ENCODE data around the gene NAA38. TPM values are rescaled to one million over a fixed set of nuclear protein-coding genes. Genes with fewer than 3 reads are reported as not detected.

The NAA38 gene
- polyA plus RNA-seq, 1 donor = 50.7 TPM

DNA sequence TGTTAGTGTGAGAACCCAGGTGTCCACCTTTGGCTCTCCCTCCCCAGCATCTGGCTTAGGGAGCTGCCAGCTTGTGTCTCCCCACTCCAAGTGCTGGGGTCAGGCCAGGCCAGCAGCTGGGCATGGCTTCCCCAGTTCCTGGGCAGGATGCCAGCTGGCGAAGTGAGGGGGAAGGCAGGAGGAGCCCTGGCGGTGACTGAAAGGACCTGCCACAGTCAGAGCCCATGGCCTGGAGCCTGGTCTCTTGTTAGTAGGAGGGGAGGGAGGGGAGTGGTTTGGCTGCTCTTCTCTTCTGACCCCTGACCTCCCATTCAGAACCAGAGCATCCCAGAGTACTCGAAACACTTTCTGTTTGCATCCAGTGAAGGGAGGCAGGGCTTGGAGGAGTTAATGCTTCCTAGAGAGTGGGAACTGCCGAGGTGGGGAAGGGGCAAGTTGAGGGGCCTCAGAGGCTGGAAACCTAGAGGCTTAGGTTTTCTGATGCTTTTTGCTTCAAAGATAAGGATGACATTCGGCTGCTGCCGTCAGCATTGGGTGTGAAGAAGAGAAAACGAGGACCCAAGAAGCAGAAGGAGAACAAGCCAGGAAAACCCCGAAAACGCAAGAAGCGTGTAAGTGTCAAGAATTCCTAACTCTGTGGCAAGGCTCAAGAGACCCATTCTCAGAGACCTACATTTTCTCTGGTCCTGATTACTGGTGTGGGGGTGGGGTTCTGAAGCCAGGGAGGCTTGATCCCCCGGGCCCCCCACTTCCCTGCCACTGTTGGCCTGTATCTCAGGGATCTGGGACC is 32.0 kb upstream of the NAA38 start:
- Histone ChIP-seq H3K4me3 (ENCODE audit: low read length) (no peak overlapping the region), H3K27me3 (ENCODE audit: control insufficient read depth, insufficient read depth, low read length) (no peaks in the 10 kb centered on the region), H3K36me3 (ENCODE audit: control insufficient read depth, insufficient read depth, low read length) (peaks cover 35% of the 10 kb centered on the region), H3K27ac (ENCODE audit: low read length) (peak overlapping the region; percentile 87), H3K9me3 (ENCODE audit: control insufficient read depth, low read depth, low read length) (no peaks in the 10 kb centered on the region), H3K4me1 (ENCODE audit: control insufficient read depth, insufficient read depth, low read length) (peaks cover 40% of the 10 kb centered on the region)
- no CpG with 5 or more reads among the region's 11 CpGs for WGBS (ENCODE audit: insufficient coverage, low lambda C conversion rate)
- peak; percentile 76 to 79 for DNase-seq

DNA sequence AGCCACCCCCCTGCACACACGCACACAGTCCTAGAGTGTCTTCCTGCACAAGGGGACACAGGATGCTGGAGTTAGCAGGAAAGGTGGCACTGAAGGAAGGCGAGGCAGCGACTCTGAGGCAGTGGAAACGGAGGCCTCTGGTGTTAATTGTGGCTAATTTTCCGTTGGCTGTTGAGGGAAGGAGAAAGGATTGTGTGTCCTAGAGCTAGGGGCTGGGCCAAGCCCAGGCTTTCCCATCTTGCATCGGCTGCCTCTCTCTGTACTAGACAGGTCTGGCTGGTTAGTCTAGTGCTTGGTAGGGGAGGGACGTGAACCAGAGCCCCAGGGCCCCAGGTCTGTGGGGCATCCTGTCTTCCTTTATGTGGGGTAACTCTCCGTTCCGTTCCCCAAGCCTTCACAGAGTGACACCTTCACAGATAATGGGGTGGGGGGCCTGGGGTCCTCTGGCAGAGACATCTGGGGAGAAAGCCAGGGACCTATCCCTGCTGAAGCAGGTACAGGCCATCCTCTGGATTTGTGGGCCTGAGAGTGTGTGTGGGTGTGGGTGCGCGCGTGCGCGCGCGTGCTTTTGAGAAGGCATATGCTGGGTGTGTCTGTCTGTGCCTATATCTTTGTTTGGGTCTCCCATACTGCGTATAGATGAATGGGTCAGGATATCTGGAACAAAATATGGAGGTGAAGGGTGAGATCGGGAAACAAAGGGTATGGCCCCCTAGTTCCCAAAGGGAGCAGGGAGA is 31.0 kb upstream of the NAA38 start, which contains the start of gene CHD3:
CHD3 (plus strand) TSS at position 606 of the 737 bp plus-strand sequence. CDS start 212 bp downstream, outside the sequence.
- Histone ChIP-seq H3K4me1 (ENCODE audit: control insufficient read depth, insufficient read depth, low read length) (peaks cover 46% of the 10 kb centered on the region), H3K4me3 (ENCODE audit: low read length) (peak within 1 kb of the TSS; percentile 79), H3K27ac (ENCODE audit: low read length) (peak within 1 kb of the TSS; percentile 87), H3K27me3 (ENCODE audit: control insufficient read depth, insufficient read depth, low read length) (no peaks in the 10 kb centered on the region), H3K36me3 (ENCODE audit: control insufficient read depth, insufficient read depth, low read length) (peaks cover 25% of the 10 kb centered on the region), H3K9me3 (ENCODE audit: control insufficient read depth, low read depth, low read length) (no peaks in the 10 kb centered on the region)
- 18% methylated on average over 3 of the region's 18 CpGs for WGBS (ENCODE audit: insufficient coverage, low lambda C conversion rate)
- DNase-seq = no peak

DNA sequence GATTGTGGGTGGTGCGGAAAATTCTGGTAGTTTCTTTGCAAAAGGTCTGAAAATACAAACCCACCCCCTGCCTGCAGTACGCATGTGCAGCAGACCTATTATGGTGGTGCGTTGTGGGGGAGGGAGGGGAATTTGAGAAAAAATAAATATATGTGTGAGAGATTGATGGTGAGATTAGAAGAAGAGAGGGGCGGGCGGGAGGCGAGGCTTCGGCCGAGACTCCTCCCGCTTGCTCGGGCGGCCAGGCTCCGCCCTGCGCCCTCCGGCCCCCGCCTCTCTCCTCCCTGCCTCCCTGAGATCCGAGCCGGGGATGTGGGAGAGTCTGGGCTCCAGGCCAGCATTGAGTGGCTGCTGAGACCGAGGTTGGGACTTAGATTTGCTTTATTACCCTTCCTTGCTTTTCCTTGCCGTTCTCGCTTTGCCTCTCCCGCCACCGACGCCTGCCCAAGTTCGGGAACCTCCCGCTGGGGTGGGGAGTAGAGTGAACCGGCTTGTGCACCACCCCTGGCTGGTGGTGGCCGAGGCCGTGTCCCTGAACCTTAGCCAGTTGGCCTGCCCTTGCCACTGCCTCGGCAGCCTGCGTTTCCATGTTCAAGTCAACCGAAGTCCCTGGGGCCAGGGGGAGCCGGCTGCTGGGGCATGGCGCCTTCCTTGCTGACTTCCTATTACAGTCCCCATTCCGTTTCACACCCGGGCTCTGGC is 30.3 kb upstream of the NAA38 start:
- no peaks in the 10 kb centered on the region for H3K9me3 ChIP-seq (ENCODE audit: control insufficient read depth, low read depth, low read length)
- H3K36me3 ChIP-seq (ENCODE audit: control insufficient read depth, insufficient read depth, low read length) = peaks cover 20% of the 10 kb centered on the region
- peak overlapping the region; percentile 87 for H3K27ac ChIP-seq (ENCODE audit: low read length)
- H3K4me1 ChIP-seq (ENCODE audit: control insufficient read depth, insufficient read depth, low read length) = peaks cover 48% of the 10 kb centered on the region
- no peaks in the 10 kb centered on the region for H3K27me3 ChIP-seq (ENCODE audit: control insufficient read depth, insufficient read depth, low read length)
- peak; percentile 90 to 94 for DNase-seq
- no CpG with 5 or more reads among the region's 35 CpGs for WGBS (ENCODE audit: insufficient coverage, low lambda C conversion rate)
- peak overlapping the region; percentile 79 for H3K4me3 ChIP-seq (ENCODE audit: low read length)

DNA sequence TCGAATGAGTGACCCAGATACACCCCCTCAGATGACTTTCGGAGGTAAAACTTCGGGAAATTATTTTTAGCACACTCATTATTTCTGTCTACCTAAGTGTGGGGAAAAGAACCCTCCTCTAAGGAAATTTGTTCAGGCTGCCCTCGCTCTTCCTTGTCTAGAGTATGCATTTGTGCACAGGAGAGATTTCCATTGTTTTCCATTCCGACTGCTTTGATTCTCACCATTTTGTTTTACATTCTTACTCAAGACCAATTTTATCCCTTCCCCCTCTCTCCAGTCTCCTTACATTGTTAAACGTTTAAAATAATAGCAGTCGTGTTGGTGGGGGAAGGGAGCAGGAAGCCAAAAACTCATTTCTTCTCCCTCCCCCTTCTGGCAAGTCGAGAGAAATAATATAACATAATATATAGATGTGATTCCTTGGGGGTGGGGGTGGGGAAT is 29.7 kb upstream of the NAA38 start:
- no peak for DNase-seq
- Histone ChIP-seq H3K27ac (ENCODE audit: low read length) (peak overlapping the region; percentile 87), H3K4me1 (ENCODE audit: control insufficient read depth, insufficient read depth, low read length) (peaks cover 53% of the 10 kb centered on the region), H3K4me3 (ENCODE audit: low read length) (peak overlapping the region; percentile 79), H3K36me3 (ENCODE audit: control insufficient read depth, insufficient read depth, low read length) (peaks cover 19% of the 10 kb centered on the region), H3K27me3 (ENCODE audit: control insufficient read depth, insufficient read depth, low read length) (no peaks in the 10 kb centered on the region), H3K9me3 (ENCODE audit: control insufficient read depth, low read depth, low read length) (no peaks in the 10 kb centered on the region)
- WGBS (ENCODE audit: insufficient coverage, low lambda C conversion rate) = 0% methylated on average over 5 of the region's 8 CpGs

DNA sequence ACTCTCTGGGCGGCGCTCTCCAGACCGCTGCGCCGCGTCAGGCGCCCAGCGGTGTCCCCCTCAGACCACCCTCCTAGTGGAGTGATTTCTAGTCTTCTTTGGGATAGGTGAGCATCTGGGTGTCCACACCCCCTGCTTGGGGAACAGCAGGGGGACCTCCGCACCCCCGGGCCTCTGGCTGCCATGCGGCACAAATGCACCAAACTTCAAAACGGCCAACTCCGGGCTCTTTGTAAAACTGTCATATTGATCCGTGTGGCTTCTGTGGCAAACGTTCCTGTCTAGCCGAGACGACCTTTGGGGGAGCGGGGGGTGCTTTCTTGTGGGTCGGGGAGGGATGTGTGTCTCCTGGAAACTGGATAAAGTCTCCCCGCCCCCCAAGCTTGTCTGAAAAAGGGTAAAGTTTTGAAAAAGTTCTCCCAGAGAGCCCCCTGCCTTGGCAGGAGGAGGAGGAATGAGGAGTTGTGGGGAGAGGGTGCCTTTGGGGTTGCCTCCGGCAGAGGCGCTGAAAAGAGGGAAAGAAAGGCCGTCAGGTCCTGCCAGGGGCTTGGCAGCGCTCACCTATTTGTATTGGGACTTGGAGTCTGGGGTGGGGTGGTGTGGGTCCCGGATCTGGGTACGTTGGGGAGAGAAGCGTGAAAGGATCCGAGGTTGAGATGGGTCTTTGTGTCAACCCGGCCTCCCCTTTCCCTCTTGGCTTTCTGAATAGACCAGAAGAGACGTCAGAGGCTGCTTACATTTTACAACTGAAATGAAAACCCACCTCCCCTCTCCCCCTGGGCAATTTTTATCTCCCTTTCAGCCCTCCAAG is 29.1 kb upstream of the NAA38 start:
- H3K36me3 ChIP-seq (ENCODE audit: control insufficient read depth, insufficient read depth, low read length) = peaks cover 15% of the 10 kb centered on the region
- H3K27me3 ChIP-seq (ENCODE audit: control insufficient read depth, insufficient read depth, low read length) = no peaks in the 10 kb centered on the region
- H3K4me3 ChIP-seq (ENCODE audit: low read length) = peak overlapping the region; percentile 79
- peaks cover 58% of the 10 kb centered on the region for H3K4me1 ChIP-seq (ENCODE audit: control insufficient read depth, insufficient read depth, low read length)
- no peaks in the 10 kb centered on the region for H3K9me3 ChIP-seq (ENCODE audit: control insufficient read depth, low read depth, low read length)
- peak in 1 of 2 donors; percentile 61 for DNase-seq
- no CpG with 5 or more reads among the region's 30 CpGs for WGBS (ENCODE audit: insufficient coverage, low lambda C conversion rate)
- peak overlapping the region; percentile 87 for H3K27ac ChIP-seq (ENCODE audit: low read length)

DNA sequence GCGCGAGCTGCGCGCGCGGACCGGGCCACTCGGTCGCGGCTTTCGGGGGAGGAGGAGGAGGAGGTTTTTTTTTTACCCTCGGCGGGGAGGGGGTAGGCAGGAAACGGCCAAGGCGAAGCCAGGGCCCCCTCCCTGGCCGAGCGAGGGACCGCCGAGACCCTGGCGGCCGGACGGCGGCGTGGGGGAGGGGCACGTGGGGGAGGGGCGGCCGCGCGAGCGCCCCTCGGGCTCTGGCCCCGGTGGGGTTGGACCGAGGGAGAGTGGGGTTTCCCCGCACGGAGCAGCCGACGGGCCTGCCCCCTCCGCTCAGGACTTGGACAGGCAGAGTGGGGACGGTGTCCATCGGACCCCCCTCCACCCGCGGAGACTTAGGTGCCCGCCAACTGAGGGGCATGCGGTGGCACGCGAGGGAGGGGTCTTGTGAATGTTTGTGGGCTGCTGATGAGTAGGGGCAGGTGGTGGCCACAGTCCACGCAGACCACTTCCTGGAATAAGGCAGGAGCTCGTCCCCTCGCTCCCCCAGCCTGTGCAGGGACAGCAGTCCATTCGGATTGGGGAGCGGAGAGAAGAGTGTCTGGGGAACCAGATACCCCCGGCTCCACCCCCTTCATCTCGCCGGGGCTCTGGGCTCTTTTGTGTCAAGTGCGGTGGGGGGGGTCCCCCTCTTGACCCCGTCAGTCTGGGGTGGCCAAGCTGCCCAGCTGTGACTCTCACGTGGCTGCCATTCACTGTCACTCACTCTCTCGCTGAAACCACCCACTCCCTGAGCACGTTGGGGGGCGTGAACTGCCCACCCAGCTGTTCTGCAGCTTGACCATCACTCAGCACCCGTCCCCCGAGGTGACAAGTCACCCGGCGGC is 28.2 kb upstream of the NAA38 start:
- Histone ChIP-seq H3K27ac (ENCODE audit: low read length) (peak overlapping the region; percentile 87), H3K4me1 (ENCODE audit: control insufficient read depth, insufficient read depth, low read length) (peaks cover 58% of the 10 kb centered on the region), H3K4me3 (ENCODE audit: low read length) (peak overlapping the region; percentile 79), H3K9me3 (ENCODE audit: control insufficient read depth, low read depth, low read length) (no peaks in the 10 kb centered on the region), H3K27me3 (ENCODE audit: control insufficient read depth, insufficient read depth, low read length) (no peaks in the 10 kb centered on the region), H3K36me3 (ENCODE audit: control insufficient read depth, insufficient read depth, low read length) (peaks cover 16% of the 10 kb centered on the region)
- no CpG with 5 or more reads among the region's 64 CpGs for WGBS (ENCODE audit: insufficient coverage, low lambda C conversion rate)
- peak; percentile 41 to 71 for DNase-seq

DNA sequence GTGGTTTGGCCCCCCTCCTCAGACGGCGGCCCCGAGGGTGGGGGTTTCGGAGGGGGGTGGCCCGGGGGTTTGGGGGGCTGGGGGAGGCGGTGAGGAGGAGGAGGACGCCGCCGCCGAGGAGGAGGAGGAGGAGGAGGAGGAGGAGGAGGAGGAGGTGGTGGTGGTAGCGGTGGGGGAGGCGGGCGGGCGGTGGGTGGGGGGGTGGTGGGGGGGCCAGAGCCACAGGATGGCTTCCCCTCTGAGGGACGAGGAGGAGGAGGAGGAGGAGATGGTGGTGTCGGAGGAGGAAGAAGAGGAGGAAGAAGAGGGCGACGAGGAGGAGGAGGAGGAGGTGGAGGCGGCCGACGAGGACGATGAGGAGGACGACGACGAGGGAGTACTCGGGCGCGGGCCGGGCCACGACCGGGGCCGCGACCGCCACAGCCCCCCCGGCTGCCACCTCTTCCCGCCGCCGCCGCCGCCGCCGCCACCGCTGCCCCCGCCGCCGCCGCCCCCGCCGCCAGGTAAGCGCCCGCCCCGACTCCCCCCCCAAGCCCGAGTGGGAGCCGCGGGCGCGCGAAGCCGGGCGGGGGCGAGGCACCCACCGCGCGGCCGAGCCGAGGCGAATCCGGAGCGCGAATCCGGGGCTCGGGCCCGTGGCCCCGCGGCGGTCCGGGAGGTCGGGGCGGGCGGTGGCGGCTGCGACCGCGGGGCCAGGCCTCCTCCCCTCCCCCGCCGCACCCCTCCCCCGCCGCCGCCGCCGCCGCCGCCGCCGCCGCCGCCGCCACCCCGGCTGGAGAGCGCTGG is 27.4 kb upstream of the NAA38 start:
- Histone ChIP-seq H3K36me3 (ENCODE audit: control insufficient read depth, insufficient read depth, low read length) (peaks cover 20% of the 10 kb centered on the region), H3K27ac (ENCODE audit: low read length) (peak overlapping the region; percentile 87), H3K9me3 (ENCODE audit: control insufficient read depth, low read depth, low read length) (no peaks in the 10 kb centered on the region), H3K4me1 (ENCODE audit: control insufficient read depth, insufficient read depth, low read length) (peaks cover 55% of the 10 kb centered on the region), H3K27me3 (ENCODE audit: control insufficient read depth, insufficient read depth, low read length) (no peaks in the 10 kb centered on the region), H3K4me3 (ENCODE audit: low read length) (peak overlapping the region; percentile 79)
- DNase-seq = peak in 1 of 2 donors; percentile 26
- no CpG with 5 or more reads among the region's 100 CpGs for WGBS (ENCODE audit: insufficient coverage, low lambda C conversion rate)

DNA sequence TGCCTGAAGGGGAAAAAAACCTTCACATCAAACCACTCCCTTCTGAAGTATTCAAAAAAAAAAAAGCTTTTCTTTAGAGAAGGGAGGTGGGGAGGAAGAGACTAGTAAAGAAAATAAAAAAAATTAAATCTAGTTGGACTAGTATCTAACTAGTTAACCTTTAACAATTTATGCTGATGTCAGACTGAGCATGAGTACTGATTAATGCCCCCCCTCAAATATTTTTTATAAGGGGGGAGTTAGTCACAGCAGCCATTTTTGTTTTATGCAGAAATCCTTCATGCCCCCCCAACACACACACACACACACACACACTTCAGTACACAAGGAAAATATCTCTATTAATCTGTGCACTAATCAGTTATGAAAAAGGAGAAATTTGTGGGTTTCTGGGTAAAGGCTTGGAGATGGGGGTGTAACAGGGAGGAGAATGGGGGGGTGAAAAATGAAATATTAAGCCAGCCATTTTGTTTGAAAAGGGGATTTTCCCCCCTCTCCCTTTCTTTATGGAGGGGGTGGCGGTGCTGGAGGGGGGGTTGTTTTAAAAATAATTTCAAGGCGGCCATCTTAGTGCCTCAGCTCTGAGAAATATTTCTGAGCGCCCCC is 26.5 kb upstream of the NAA38 start:
- H3K9me3 ChIP-seq (ENCODE audit: control insufficient read depth, low read depth, low read length) = no peaks in the 10 kb centered on the region
- H3K4me3 ChIP-seq (ENCODE audit: low read length) = peak overlapping the region; percentile 40
- WGBS (ENCODE audit: insufficient coverage, low lambda C conversion rate) = no CpG with 5 or more reads among the region's 3 CpGs
- peaks cover 22% of the 10 kb centered on the region for H3K36me3 ChIP-seq (ENCODE audit: control insufficient read depth, insufficient read depth, low read length)
- H3K4me1 ChIP-seq (ENCODE audit: control insufficient read depth, insufficient read depth, low read length) = peaks cover 47% of the 10 kb centered on the region
- peak overlapping the region; percentile 63 for H3K27ac ChIP-seq (ENCODE audit: low read length)
- peak in 1 of 2 donors; percentile 70 for DNase-seq
- no peaks in the 10 kb centered on the region for H3K27me3 ChIP-seq (ENCODE audit: control insufficient read depth, insufficient read depth, low read length)
